ENCODE results near the gene SOCS3.

- TF ChIP-seq EZH2 (IDR thresholded peaks at IDR 0.05), result no peak
- no peak for TF ChIP-seq POLR2AphosphoS5 (IDR thresholded peaks at IDR 0.05; ENCODE audit: borderline replicate concordance, low read depth, low read length)
These were observed 26.9 kb downstream of the SOCS3 start for GRCh38 chr17:78332991-78333390.

Measured in SK-N-MC (cell line).